Measurements from ENCODE around the gene S100A5.

S100A5 gene

DNA sequence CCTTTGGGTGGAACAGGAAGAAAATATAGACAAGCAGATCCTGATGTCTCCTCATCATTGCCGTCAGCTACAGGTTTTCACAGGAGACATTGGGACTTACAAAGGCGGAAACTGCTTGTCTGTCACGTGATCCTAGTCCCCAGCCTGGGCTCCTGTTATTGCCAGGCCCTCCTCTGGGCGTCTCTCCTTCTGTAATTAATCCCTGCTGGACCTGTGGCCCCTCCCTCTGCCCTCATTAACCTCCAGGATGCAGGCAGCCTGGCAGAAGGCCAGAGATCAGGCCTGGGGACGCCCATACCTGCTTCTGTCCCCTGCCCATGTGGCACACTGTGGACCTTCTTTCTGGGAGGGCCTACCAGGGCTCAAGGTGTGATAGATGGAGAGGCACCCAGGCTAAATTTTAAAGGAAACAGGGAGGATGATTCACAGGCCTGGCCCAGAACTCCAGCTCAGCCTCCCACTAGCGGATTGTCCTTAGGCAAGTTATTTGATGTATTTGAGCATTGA lies 2.4 kb downstream of the S100A5 start:
- Histone ChIP-seq H3K4me1 (peaks cover 13% of the 10 kb centered on the region), H3K36me3 (replicated peaks) (no peaks in the 10 kb centered on the region), H3K9me3 (no peaks in the 10 kb centered on the region), H3K4me3 (no peak overlapping the region), H3K27me3 (ENCODE audit: low read depth) (no peaks in the 10 kb centered on the region)
- in situ Hi-C loops (cut with MboI; ENCODE audit: low sequenced_read_pairs), result no loop called here
- peak; percentile 43 to 75 for DNase-seq (ENCODE audit: low spot score in 2 of 2)

DNA sequence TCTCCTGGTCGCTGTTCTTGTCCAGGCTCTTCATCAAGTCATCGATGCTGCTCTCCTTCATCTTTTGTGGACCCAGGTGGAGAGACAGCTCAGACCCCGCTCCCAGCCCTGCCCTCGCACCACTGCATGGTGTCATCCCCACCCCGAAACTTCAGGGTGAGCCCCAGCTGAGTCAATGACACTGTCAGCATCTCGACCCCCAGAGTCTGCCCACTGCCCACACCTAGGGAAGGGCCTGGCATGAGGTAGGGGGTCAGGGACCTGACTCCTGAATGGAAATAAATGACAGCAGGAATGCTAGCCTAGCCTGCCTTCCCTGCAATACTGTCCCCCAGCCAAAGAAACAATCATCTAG lies 3.4 kb downstream of the S100A5 start:
- no peaks in the 10 kb centered on the region for H3K9me3 ChIP-seq
- no peak overlapping the region for H3K4me3 ChIP-seq
- DNase-seq (ENCODE audit: low spot score in 2 of 2), result no peak
- peaks cover 13% of the 10 kb centered on the region for H3K4me1 ChIP-seq
- in situ Hi-C loops (cut with MboI; ENCODE audit: low sequenced_read_pairs), result no loop called here
- no peaks in the 10 kb centered on the region for H3K27me3 ChIP-seq (ENCODE audit: low read depth)
- H3K36me3 ChIP-seq (replicated peaks), result no peaks in the 10 kb centered on the region

GRCh38 chr1:153536671-153537375 lies 3.9 kb downstream of the S100A5 start:
- Histone ChIP-seq H3K9me3 (no peaks in the 10 kb centered on the region), H3K27me3 (ENCODE audit: low read depth) (no peaks in the 10 kb centered on the region), H3K36me3 (replicated peaks) (no peaks in the 10 kb centered on the region), H3K4me3 (no peak overlapping the region), H3K4me1 (peaks cover 13% of the 10 kb centered on the region)
- in situ Hi-C loops (cut with MboI; ENCODE audit: low sequenced_read_pairs), result no loop called here
- DNase-seq (ENCODE audit: low spot score in 2 of 2), result no peak

DNA sequence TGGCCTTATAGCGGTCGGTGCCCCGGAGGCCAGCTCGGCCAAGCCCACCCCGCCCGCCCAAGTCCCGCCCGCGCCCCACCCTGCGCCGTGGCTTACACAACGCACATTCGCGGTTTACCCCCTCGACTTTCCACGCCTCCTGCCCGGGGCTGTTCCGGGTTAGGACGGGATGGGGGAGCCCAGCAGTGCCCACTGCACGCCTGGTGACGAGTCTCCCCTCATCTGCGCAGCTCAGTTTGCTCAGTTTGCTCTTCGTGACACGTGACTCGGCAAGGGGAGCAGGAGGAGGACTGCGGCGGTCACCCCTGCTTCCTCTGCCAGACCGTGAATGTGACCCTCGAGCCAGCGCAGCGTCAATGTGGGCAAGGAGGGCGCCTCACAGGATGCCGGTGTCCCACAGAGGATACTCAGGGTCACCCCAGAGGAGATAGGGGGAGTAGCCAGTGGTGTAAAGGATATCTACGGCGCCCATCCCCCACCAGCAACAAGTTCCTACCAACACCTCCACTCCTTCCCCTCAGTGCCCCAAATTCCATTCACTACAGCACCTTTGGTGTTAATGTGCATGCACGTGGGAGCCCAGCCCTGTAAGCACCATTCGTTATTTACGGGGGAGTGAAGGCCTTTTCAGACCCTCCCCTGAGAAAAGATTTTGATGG lies 4.6 kb downstream of the S100A5 start:
- H3K4me3 ChIP-seq, result peak overlapping the region; percentile 31

DNA sequence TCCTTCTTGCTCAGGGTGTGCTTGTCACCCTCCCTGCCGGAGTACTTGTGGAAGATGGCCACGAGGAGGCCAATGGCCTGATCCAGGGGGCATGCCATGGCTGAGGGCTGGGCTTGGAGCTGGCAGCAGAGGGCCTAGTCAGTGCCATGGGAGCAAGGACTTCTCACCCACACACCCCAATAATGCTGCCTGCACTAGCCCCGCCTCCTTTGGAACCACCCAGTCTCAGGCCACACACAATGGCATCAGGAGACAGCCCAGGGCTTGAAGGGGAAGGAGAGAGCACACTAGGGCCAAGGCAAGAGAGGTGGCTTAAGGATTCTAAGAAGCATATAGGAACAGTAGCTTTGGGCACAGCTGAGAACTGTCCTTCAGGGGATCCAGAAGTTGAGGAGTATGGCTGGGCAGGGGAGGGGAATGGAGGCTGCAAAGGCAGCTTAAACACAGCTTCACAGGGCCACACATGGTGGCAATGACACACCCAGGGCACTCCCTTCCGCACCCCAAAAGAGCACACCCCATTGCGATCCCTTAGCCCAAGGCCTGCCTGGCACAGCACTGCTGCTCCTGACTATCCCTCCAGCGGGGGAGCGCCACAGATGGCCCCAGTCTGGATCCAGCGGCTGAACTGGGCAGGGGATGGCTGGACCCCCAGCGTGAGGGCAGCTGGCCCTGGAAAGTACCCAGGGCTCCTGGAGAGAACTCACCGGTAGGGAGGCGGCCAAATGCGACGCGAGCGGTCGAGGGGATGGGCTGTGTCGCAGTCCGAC lies 5.3 kb downstream of the S100A5 start, which contains the start of gene S100A6:
Gene S100A6, minus strand, starts transcription at position 750 of the 770 bp plus-strand sequence. Its CDS starts 652 bp downstream, at position 98.
- H3K9me3 ChIP-seq, result no peaks in the 10 kb centered on the region
- H3K4me1 ChIP-seq, result peaks cover 13% of the 10 kb centered on the region
- in situ Hi-C loops (cut with MboI; ENCODE audit: low sequenced_read_pairs), result no loop called here
- no peak for DNase-seq (ENCODE audit: low spot score in 2 of 2)
- peak within 1 kb of the TSS; percentile 31 for H3K4me3 ChIP-seq
- no peaks in the 10 kb centered on the region for H3K27me3 ChIP-seq (ENCODE audit: low read depth)
- H3K36me3 ChIP-seq (replicated peaks), result no peaks in the 10 kb centered on the region

More for the DNA sequence above, 4.6 kb downstream of the S100A5 start:
- DNase-seq (ENCODE audit: low spot score in 2 of 2), result peak in 1 of 2 experiments; percentile 80
- in situ Hi-C loops (cut with MboI; ENCODE audit: low sequenced_read_pairs), result no loop called here
- Histone ChIP-seq H3K4me1 (peaks cover 13% of the 10 kb centered on the region), H3K36me3 (replicated peaks) (no peaks in the 10 kb centered on the region), H3K27me3 (ENCODE audit: low read depth) (no peaks in the 10 kb centered on the region), H3K9me3 (no peaks in the 10 kb centered on the region)

DNA sequence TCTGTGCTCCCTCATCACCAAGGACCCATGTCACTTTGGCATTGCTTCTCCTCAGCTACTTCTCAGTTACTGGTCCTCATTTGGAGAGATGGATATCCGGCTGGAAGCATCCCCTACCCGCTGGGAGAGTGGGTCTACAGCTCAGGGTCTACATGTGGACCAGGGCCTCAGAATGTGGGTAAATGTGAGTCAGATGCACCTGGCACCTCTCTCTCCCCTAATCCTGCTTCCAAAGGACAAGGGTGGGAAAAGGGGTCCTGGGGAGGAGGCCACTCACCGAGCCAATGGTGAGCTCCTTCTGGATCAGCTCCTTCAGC lies 5.9 kb downstream of the S100A5 start:
- Histone ChIP-seq H3K27me3 (ENCODE audit: low read depth) (no peaks in the 10 kb centered on the region), H3K4me3 (no peak overlapping the region), H3K9me3 (no peaks in the 10 kb centered on the region), H3K36me3 (replicated peaks) (no peaks in the 10 kb centered on the region), H3K4me1 (peaks cover 13% of the 10 kb centered on the region)
- in situ Hi-C loops (cut with MboI; ENCODE audit: low sequenced_read_pairs), result no loop called here
- DNase-seq (ENCODE audit: low spot score in 2 of 2), result no peak

DNA sequence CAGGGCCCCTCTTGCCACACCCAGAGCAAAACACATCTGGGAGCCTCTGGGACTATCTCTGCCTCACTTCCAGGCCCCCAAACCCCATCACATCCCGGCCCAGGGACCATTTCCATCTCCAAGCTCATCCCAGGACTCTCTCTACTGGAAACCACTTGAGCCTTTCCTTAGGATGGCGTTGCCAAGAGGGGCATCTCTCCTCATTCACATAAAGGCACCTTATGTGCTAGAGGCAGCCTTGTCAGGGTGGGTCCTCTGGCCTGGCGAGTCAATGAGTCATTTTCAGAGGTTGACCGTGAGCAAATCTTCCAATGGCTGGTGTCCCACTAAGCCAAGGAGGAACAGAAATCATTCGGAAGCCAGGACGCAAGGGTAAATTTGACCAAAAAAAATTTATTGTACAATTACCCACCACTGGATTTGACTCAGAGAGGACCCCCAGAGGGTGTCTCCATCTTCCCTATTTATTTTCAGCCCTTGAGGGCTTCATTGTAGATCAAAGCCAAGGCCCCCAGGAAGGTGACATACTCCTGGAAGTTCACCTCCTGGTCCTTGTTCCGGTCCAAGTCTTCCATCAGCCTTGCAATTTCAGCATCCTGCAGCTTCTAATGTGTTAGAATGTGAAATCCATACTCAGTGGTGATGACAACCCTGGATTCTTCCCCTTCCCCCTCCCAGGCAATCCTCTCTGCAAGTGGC lies 6.4 kb downstream of the S100A5 start:
- in situ Hi-C loops (cut with MboI; ENCODE audit: low sequenced_read_pairs), result no loop called here
- Histone ChIP-seq H3K4me3 (no peak overlapping the region), H3K9me3 (no peaks in the 10 kb centered on the region), H3K27me3 (ENCODE audit: low read depth) (no peaks in the 10 kb centered on the region), H3K4me1 (peaks cover 13% of the 10 kb centered on the region), H3K36me3 (replicated peaks) (no peaks in the 10 kb centered on the region)
- DNase-seq (ENCODE audit: low spot score in 2 of 2), result no peak

DNA sequence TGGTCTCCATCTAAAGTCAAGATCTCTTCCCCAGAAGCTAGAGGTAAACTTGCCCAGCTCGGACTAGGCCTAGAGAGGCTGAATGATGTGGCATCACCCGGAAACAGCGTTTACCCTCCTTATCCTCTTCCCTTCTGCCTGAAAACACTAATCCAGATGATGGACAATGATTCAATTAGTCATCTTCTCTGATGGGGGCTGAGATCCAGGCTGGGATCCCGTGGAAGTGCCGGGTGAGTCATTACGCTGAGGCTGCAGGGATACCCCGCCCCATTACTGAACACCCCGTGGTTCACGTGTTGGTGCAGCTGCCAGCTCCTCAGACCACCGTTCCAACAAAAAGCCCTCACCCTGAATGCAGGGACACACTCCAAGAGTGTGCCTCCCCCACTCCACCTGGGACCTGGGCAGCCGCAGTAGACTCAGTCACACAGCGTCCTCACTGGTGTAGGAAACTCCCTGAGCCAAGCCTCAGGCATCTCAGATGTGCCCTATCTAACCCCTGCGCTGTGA lies 7.0 kb downstream of the S100A5 start:
- no peaks in the 10 kb centered on the region for H3K27me3 ChIP-seq (ENCODE audit: low read depth)
- H3K4me1 ChIP-seq, result peaks cover 13% of the 10 kb centered on the region
- in situ Hi-C loops (cut with MboI; ENCODE audit: low sequenced_read_pairs), result no loop called here
- no peaks in the 10 kb centered on the region for H3K36me3 ChIP-seq (replicated peaks)
- DNase-seq (ENCODE audit: low spot score in 2 of 2), result no peak
- no peaks in the 10 kb centered on the region for H3K9me3 ChIP-seq
- H3K4me3 ChIP-seq, result no peak overlapping the region

DNA sequence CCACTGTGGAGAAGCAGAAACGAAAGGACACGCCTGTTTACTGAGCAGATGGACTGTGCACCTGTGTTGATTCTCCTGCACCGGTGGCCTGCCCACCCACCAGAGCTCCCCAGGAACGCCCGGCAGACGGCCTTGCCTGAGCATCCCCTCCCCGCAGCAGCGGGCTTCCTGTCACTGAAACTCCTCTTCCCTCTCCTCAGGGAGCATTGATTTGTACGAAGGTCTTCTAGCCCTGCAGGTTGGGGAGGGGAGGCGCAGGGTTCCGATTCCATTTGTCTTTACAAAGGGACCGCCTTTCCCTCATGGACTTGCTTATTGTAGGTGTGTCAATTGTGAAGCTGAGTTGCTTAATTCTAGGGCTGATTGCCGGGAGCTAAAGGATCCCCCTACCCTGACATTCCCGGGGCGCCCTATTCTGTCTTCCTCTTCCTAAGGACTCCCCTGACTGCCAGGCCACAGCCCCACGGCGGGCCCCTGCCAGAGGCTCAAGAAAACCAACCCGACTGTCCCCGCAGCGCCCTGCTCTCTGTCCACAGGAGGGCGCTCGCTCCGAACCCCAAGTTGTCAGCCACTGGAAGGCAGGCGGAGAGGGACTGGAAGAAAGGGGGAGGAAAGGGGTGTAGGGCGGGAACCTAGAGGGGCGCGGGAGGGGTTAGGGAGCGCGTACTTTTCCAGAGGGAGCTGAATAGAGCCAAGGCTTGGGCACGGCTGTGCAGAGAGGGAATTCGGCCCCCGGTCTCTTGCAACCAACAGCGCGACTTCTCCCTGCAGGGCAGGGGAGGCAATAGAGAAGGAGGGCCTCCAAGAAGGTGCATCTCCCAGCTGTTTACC lies 7.8 kb downstream of the S100A5 start:
- no peaks in the 10 kb centered on the region for H3K9me3 ChIP-seq
- H3K36me3 ChIP-seq (replicated peaks), result no peaks in the 10 kb centered on the region
- in situ Hi-C loops (cut with MboI; ENCODE audit: low sequenced_read_pairs), result no loop called here
- H3K4me3 ChIP-seq, result no peak overlapping the region
- peak; percentile 40 to 80 for DNase-seq (ENCODE audit: low spot score in 2 of 2)
- H3K4me1 ChIP-seq, result peaks cover 7% of the 10 kb centered on the region
- no peaks in the 10 kb centered on the region for H3K27me3 ChIP-seq (ENCODE audit: low read depth)

- no peak for DNase-seq (ENCODE audit: low spot score in 2 of 2)
- Histone ChIP-seq H3K36me3 (replicated peaks) (no peaks in the 10 kb centered on the region), H3K4me1 (peaks cover 7% of the 10 kb centered on the region), H3K9me3 (no peaks in the 10 kb centered on the region), H3K27me3 (ENCODE audit: low read depth) (no peaks in the 10 kb centered on the region), H3K4me3 (no peak overlapping the region)
- in situ Hi-C loops (cut with MboI; ENCODE audit: low sequenced_read_pairs), result no loop called here
These were observed 8.6 kb downstream of the S100A5 start for GRCh38 chr1:153532181-153532580.

- Histone ChIP-seq H3K27me3 (ENCODE audit: low read depth) (no peaks in the 10 kb centered on the region), H3K36me3 (replicated peaks) (no peaks in the 10 kb centered on the region), H3K4me3 (no peak overlapping the region), H3K9me3 (no peaks in the 10 kb centered on the region), H3K4me1 (peaks cover 6% of the 10 kb centered on the region)
- DNase-seq (ENCODE audit: low spot score in 2 of 2), result no peak
- in situ Hi-C loops (cut with MboI; ENCODE audit: low sequenced_read_pairs), result no loop called here
These were observed 9.1 kb downstream of the S100A5 start for GRCh38 chr1:153531638-153532037.

- DNase-seq (ENCODE audit: low spot score in 2 of 2), result no peak
- Histone ChIP-seq H3K36me3 (replicated peaks) (no peaks in the 10 kb centered on the region), H3K27me3 (ENCODE audit: low read depth) (no peaks in the 10 kb centered on the region), H3K4me3 (no peak overlapping the region), H3K4me1 (peaks cover 11% of the 10 kb centered on the region), H3K9me3 (no peaks in the 10 kb centered on the region)
- in situ Hi-C loops (cut with MboI; ENCODE audit: low sequenced_read_pairs), result no loop called here
These were observed 13.1 kb downstream of the S100A5 start for GRCh38 chr1:153527683-153528040.
